HUES48 (cell line): ENCODE data around the gene CYYR1.

Experiments used
- H3K27ac ChIP-seq: one replicate; pipeline ENCODE4 v1.7.0; 2013; ENCODE audit warnings: low read depth, low read length, inconsistent platforms
- H3K27me3 ChIP-seq: 2 replicates; pipeline ENCODE4 v1.6.1; 2013; ENCODE audit warnings: mild to moderate bottlenecking, low read length; ENCODE audit not compliant: control insufficient read depth, insufficient read depth
- H3K36me3 ChIP-seq: 2 replicates; pipeline ENCODE4 v1.6.1; 2013; ENCODE audit warnings: low read length; ENCODE audit not compliant: control insufficient read depth, insufficient read depth
- H3K4me1 ChIP-seq: 2 replicates; pipeline ENCODE4 v1.6.1; 2013; ENCODE audit warnings: mild to moderate bottlenecking, low read length; ENCODE audit not compliant: control insufficient read depth, insufficient read depth
- H3K4me3 ChIP-seq: 2 replicates; pipeline ENCODE4 v1.5.1; 2013; ENCODE audit warnings: mild to moderate bottlenecking, low read depth, low read length
- H3K9ac ChIP-seq: 2 replicates; pipeline ENCODE4 v1.6.1; 2013; ENCODE audit warnings: mild to moderate bottlenecking, low read depth, low read length, moderate library complexity
- H3K9me3 ChIP-seq: 2 replicates; pipeline ENCODE4 v1.6.1; 2013; ENCODE audit warnings: low read length; ENCODE audit not compliant: control insufficient read depth, insufficient read depth

The CYYR1 gene

GRCh38 chr21:26572702-26573381 lies at the start of gene CYYR1:
Gene CYYR1 (minus strand): TSS chr21:26573286. CDS start chr21:26572940, 346 bp downstream.
- peaks cover 21% of the 10 kb centered on the region for H3K4me1 ChIP-seq
- peak within 1 kb of the TSS; percentile 97 for H3K4me3 ChIP-seq
- peak within 1 kb of the TSS; percentile 95 for H3K9ac ChIP-seq
- H3K9me3 ChIP-seq = no peaks in the 10 kb centered on the region; the same call in 1 of the 2 replicates
- no peaks in the 10 kb centered on the region for H3K27me3 ChIP-seq
- peak within 1 kb of the TSS; percentile 74 for H3K27ac ChIP-seq
- no peaks in the 10 kb centered on the region for H3K36me3 ChIP-seq

GRCh38 chr21:26617176-26617575 lies 44.1 kb upstream of the CYYR1 start:
- H3K9me3 ChIP-seq = no peaks in the 10 kb centered on the region
- no peaks in the 10 kb centered on the region for H3K36me3 ChIP-seq
- H3K9ac ChIP-seq = no peak overlapping the region
- H3K4me1 ChIP-seq = no peaks in the 10 kb centered on the region
- no peak overlapping the region for H3K4me3 ChIP-seq
- no peaks in the 10 kb centered on the region for H3K27me3 ChIP-seq
- H3K27ac ChIP-seq = no peak overlapping the region

- Histone ChIP-seq H3K4me3 (no peak overlapping the region), H3K27ac (no peak overlapping the region), H3K4me1 (no peaks in the 10 kb centered on the region), H3K27me3 (no peaks in the 10 kb centered on the region), H3K9ac (no peak overlapping the region), H3K9me3 (no peaks in the 10 kb centered on the region), H3K36me3 (no peaks in the 10 kb centered on the region)
Measured at GRCh38 chr21:26614251-26614650, 41.2 kb upstream of the CYYR1 start.

- no peaks in the 10 kb centered on the region for H3K4me1 ChIP-seq
- no peaks in the 10 kb centered on the region for H3K36me3 ChIP-seq
- no peak overlapping the region for H3K4me3 ChIP-seq
- H3K9ac ChIP-seq = no peak overlapping the region
- no peaks in the 10 kb centered on the region for H3K27me3 ChIP-seq
- H3K9me3 ChIP-seq = no peaks in the 10 kb centered on the region
- no peak overlapping the region for H3K27ac ChIP-seq
Measured at GRCh38 chr21:26599261-26599660, 26.2 kb upstream of the CYYR1 start.

GRCh38 chr21:26597981-26598380 lies 24.9 kb upstream of the CYYR1 start:
- no peaks in the 10 kb centered on the region for H3K27me3 ChIP-seq
- no peak overlapping the region for H3K4me3 ChIP-seq
- H3K9ac ChIP-seq = no peak overlapping the region
- H3K36me3 ChIP-seq = no peaks in the 10 kb centered on the region
- H3K27ac ChIP-seq = no peak overlapping the region
- no peaks in the 10 kb centered on the region for H3K9me3 ChIP-seq
- H3K4me1 ChIP-seq = no peaks in the 10 kb centered on the region

- Histone ChIP-seq H3K4me1 (no peaks in the 10 kb centered on the region), H3K27ac (no peak overlapping the region), H3K9ac (no peak overlapping the region), H3K27me3 (no peaks in the 10 kb centered on the region), H3K4me3 (no peak overlapping the region), H3K9me3 (no peaks in the 10 kb centered on the region), H3K36me3 (no peaks in the 10 kb centered on the region)
Measured at GRCh38 chr21:26597031-26597430, 23.9 kb upstream of the CYYR1 start.

- no peaks in the 10 kb centered on the region for H3K27me3 ChIP-seq
- H3K9ac ChIP-seq = no peak overlapping the region
- H3K27ac ChIP-seq = no peak overlapping the region
- H3K9me3 ChIP-seq = no peaks in the 10 kb centered on the region
- H3K36me3 ChIP-seq = no peaks in the 10 kb centered on the region
- no peak overlapping the region for H3K4me3 ChIP-seq
- no peaks in the 10 kb centered on the region for H3K4me1 ChIP-seq
Measured at GRCh38 chr21:26595971-26596370, 22.9 kb upstream of the CYYR1 start.

GRCh38 chr21:26593800-26594199 lies 20.7 kb upstream of the CYYR1 start:
- no peak overlapping the region for H3K27ac ChIP-seq
- no peaks in the 10 kb centered on the region for H3K27me3 ChIP-seq
- no peaks in the 10 kb centered on the region for H3K4me1 ChIP-seq
- H3K4me3 ChIP-seq = no peak overlapping the region
- no peak overlapping the region for H3K9ac ChIP-seq
- H3K9me3 ChIP-seq = no peaks in the 10 kb centered on the region
- H3K36me3 ChIP-seq = no peaks in the 10 kb centered on the region

GRCh38 chr21:26591543-26591942 lies 18.5 kb upstream of the CYYR1 start:
- Histone ChIP-seq H3K9me3 (no peaks in the 10 kb centered on the region), H3K4me1 (no peaks in the 10 kb centered on the region), H3K36me3 (no peaks in the 10 kb centered on the region), H3K4me3 (no peak overlapping the region), H3K9ac (no peak overlapping the region), H3K27me3 (no peaks in the 10 kb centered on the region), H3K27ac (no peak overlapping the region)

- H3K36me3 ChIP-seq = no peaks in the 10 kb centered on the region
- H3K9me3 ChIP-seq = no peaks in the 10 kb centered on the region
- peaks cover 4% of the 10 kb centered on the region; the same call in 1 of the 2 replicates for H3K4me1 ChIP-seq
- no peak overlapping the region for H3K4me3 ChIP-seq
- no peak overlapping the region for H3K9ac ChIP-seq
- no peak overlapping the region for H3K27ac ChIP-seq
- H3K27me3 ChIP-seq = no peaks in the 10 kb centered on the region
Measured at GRCh38 chr21:26588446-26588845, 15.4 kb upstream of the CYYR1 start.

- peaks cover 4% of the 10 kb centered on the region; the same call in 1 of the 2 replicates for H3K4me1 ChIP-seq
- no peak overlapping the region for H3K4me3 ChIP-seq
- no peaks in the 10 kb centered on the region for H3K9me3 ChIP-seq
- H3K27ac ChIP-seq = no peak overlapping the region
- H3K27me3 ChIP-seq = no peaks in the 10 kb centered on the region
- no peaks in the 10 kb centered on the region for H3K36me3 ChIP-seq
- H3K9ac ChIP-seq = no peak overlapping the region
Measured at GRCh38 chr21:26587736-26588201, 14.7 kb upstream of the CYYR1 start.
